GM21825 (cell line): ENCODE results near the gene MCM5.

Source experiments
- ATAC-seq: cut with Tn5 transposase; IDR thresholded peaks from one replicate; pipeline ENCODE4 v1.9.1; 2021; ENCODE audit warnings: mild to moderate bottlenecking, moderate library complexity; ENCODE audit not compliant: unreplicated experiment

Gene MCM5

GRCh38 chr22:35400501-35400790 lies 506 bp downstream of the MCM5 start:
- no peak for ATAC-seq

- no peak for ATAC-seq
These were observed 1.9 kb downstream of the MCM5 start for GRCh38 chr22:35401863-35402262.

- ATAC-seq = no peak
These were observed 3.4 kb downstream of the MCM5 start for GRCh38 chr22:35403356-35403755.

- ATAC-seq = no peak
These were observed 4.2 kb downstream of the MCM5 start for GRCh38 chr22:35404176-35404575.

GRCh38 chr22:35406443-35406842 lies 6.5 kb downstream of the MCM5 start:
- no peak for ATAC-seq

GRCh38 chr22:35407362-35407761 lies 7.4 kb downstream of the MCM5 start:
- ATAC-seq = no peak

GRCh38 chr22:35409783-35410662 lies 10.1 kb downstream of the MCM5 start:
- peak; percentile 50 for ATAC-seq

- no peak for ATAC-seq
These were observed 10.7 kb downstream of the MCM5 start for GRCh38 chr22:35410663-35411034.

- ATAC-seq = no peak
These were observed 11.2 kb downstream of the MCM5 start for GRCh38 chr22:35411102-35411501.

- no peak for ATAC-seq
These were observed 13.7 kb downstream of the MCM5 start for GRCh38 chr22:35413624-35414023.

GRCh38 chr22:35417606-35418005 lies 17.7 kb downstream of the MCM5 start:
- no peak for ATAC-seq

GRCh38 chr22:35418088-35418487 lies 18.1 kb downstream of the MCM5 start:
- ATAC-seq = no peak

GRCh38 chr22:35418731-35419130 lies 18.8 kb downstream of the MCM5 start:
- ATAC-seq = no peak

GRCh38 chr22:35419756-35420155 lies 19.8 kb downstream of the MCM5 start:
- ATAC-seq = no peak

- no peak for ATAC-seq
These were observed 21.2 kb downstream of the MCM5 start for GRCh38 chr22:35421121-35421520.

GRCh38 chr22:35422145-35422544 lies 22.2 kb downstream of the MCM5 start:
- no peak for ATAC-seq

GRCh38 chr22:35422936-35423335 lies 23.0 kb downstream of the MCM5 start:
- no peak for ATAC-seq

- ATAC-seq = no peak
These were observed 24.1 kb downstream of the MCM5 start for GRCh38 chr22:35424081-35424480.

GRCh38 chr22:35424761-35425160 lies 24.8 kb downstream of the MCM5 start:
- ATAC-seq = no peak

- no peak for ATAC-seq
These were observed 25.6 kb downstream of the MCM5 start for GRCh38 chr22:35425546-35425945.

GRCh38 chr22:35425971-35426800 lies 26.2 kb downstream of the MCM5 start:
- no peak for ATAC-seq

- ATAC-seq = no peak
These were observed 26.8 kb downstream of the MCM5 start for GRCh38 chr22:35426801-35427140.
